GM12892 (cell line): ENCODE results near the gene KCNJ12.
"Not testable (repeated sequence)": the region's sequence is repeated elsewhere in the genome, so short reads cannot be mapped to it uniquely, and the experiment has no call there.

Experiments
- POLR2A ChIP-seq: IDR thresholded peaks from 2 replicates; pipeline ENCODE4 v1.6.1; 2011; ENCODE audit warnings: low read depth, low read length, control low read depth
- POLR2AphosphoS5 ChIP-seq: IDR thresholded peaks from 2 replicates; pipeline ENCODE4 v1.6.1; 2011; ENCODE audit warnings: low read depth, low read length, control low read depth
- TAF1 ChIP-seq: IDR thresholded peaks from 2 replicates; pipeline ENCODE4 v1.6.1; 2011; ENCODE audit warnings: low read depth, mild to moderate bottlenecking, control low read depth, low read length, borderline replicate concordance

DNA sequence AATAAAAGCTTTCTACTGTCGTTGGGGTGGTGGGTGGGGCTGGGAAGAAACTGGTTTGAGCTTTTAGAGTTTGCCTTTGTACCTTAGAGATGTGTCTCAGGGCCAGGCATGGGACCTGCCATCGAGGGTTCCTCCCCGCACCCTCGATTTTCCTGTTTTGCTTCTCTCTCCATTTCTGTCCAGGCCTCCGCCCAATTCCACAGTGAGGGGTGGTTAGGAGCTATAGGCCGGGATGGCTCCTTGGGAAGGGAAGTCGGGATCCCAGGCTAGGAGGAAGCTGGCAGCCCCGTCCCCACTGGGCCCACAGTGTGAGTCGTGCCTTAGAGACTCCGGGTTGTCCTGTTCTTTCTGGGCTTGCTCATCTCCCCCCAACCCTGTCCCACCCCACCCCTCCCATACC, 41.2 kb downstream of the KCNJ12 start:
- not testable (repeated sequence) for TF ChIP-seq POLR2A, POLR2AphosphoS5, TAF1
